Measurements from ENCODE around the gene HCFC1R1. TPM values are rescaled to one million over a fixed set of nuclear protein-coding genes. Genes with fewer than 3 reads are reported as not detected.
A peak's percentile ranks its signal among the peaks of the same experiment; 100 is the strongest.

The HCFC1R1 gene
- total and polyA plus RNA-seq, 2 experiments from 2014 or later: 35.7 to 158 TPM

- 90% methylated on average over 24 of the region's 26 CpGs for WGBS (ENCODE audit: low lambda C conversion rate, missing lambda C conversion rate)
- no peaks in the 10 kb centered on the region for H3K36me3 ChIP-seq (replicated peaks; ENCODE audit: insufficient read depth, low read depth)
- H3K9me3 ChIP-seq (ENCODE audit: low read depth): no peaks in the 10 kb centered on the region
- H3K4me2 ChIP-seq: no peak overlapping the region
- no peaks in the 10 kb centered on the region for H4K20me1 ChIP-seq (ENCODE audit: insufficient read depth, poor library complexity, severe bottlenecking)
- H3K79me2 ChIP-seq: no peaks in the 10 kb centered on the region
- TF ChIP-seq EZH2 (IDR thresholded peaks at IDR 0.05; ENCODE audit: borderline replicate concordance): no peak
- no peak for TF ChIP-seq EZH2phosphoT487 (IDR thresholded peaks at IDR 0.05; ENCODE audit: low read depth, severe bottlenecking, unreplicated experiment)
- TF ChIP-seq, protein P1, sequence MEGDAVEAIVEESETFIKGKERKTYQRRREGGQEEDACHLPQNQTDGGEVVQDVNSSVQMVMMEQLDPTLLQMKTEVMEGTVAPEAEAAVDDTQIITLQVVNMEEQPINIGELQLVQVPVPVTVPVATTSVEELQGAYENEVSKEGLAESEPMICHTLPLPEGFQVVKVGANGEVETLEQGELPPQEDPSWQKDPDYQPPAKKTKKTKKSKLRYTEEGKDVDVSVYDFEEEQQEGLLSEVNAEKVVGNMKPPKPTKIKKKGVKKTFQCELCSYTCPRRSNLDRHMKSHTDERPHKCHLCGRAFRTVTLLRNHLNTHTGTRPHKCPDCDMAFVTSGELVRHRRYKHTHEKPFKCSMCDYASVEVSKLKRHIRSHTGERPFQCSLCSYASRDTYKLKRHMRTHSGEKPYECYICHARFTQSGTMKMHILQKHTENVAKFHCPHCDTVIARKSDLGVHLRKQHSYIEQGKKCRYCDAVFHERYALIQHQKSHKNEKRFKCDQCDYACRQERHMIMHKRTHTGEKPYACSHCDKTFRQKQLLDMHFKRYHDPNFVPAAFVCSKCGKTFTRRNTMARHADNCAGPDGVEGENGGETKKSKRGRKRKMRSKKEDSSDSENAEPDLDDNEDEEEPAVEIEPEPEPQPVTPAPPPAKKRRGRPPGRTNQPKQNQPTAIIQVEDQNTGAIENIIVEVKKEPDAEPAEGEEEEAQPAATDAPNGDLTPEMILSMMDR (IDR thresholded peaks at IDR 0.05; ENCODE audit: poor library complexity): no peak
- no peak overlapping the region for H3K4me3 ChIP-seq
- H3K4me1 ChIP-seq (ENCODE audit: insufficient read depth): peaks cover 19% of the 10 kb centered on the region
- no peak overlapping the region for H2AFZ ChIP-seq
- no peak overlapping the region for H3K27ac ChIP-seq
- no peak for DNase-seq (ENCODE audit: low spot score)
- no peaks in the 10 kb centered on the region for H3K9me2 ChIP-seq (replicated peaks; ENCODE audit: insufficient read depth)
- H3K27me3 ChIP-seq: peaks cover 57% of the 10 kb centered on the region
These were observed 26.3 kb upstream of the HCFC1R1 start for GRCh38 chr16:3049921-3050481.

GRCh38 chr16:3047387-3047720 is 23.6 kb upstream of the HCFC1R1 start:
- TF ChIP-seq, protein P1 (IDR thresholded peaks at IDR 0.05; ENCODE audit: poor library complexity): no peak
- no peak for TF ChIP-seq EZH2phosphoT487 (IDR thresholded peaks at IDR 0.05; ENCODE audit: low read depth, severe bottlenecking, unreplicated experiment)
- no peak for TF ChIP-seq EZH2 (IDR thresholded peaks at IDR 0.05; ENCODE audit: borderline replicate concordance)
- Histone ChIP-seq H3K27me3 (peaks cover 82% of the 10 kb centered on the region), H3K9me2 (replicated peaks; ENCODE audit: insufficient read depth) (no peaks in the 10 kb centered on the region), H4K20me1 (ENCODE audit: insufficient read depth, poor library complexity, severe bottlenecking) (no peaks in the 10 kb centered on the region), H3K79me2 (no peaks in the 10 kb centered on the region), H3K4me2 (peak overlapping the region; percentile 96), H3K36me3 (replicated peaks; ENCODE audit: insufficient read depth, low read depth) (no peaks in the 10 kb centered on the region), H3K9me3 (ENCODE audit: low read depth) (no peaks in the 10 kb centered on the region), H3K27ac (no peak overlapping the region), H3K4me1 (ENCODE audit: insufficient read depth) (peaks cover 20% of the 10 kb centered on the region), H3K4me3 (no peak overlapping the region), H2AFZ (no peak overlapping the region)
- no peak for DNase-seq (ENCODE audit: low spot score)
- WGBS (ENCODE audit: low lambda C conversion rate, missing lambda C conversion rate): 26% methylated on average over 6 of the region's 13 CpGs

- Histone ChIP-seq H3K9me2 (replicated peaks; ENCODE audit: insufficient read depth) (no peaks in the 10 kb centered on the region), H2AFZ (peak overlapping the region; percentile 40), H3K27ac (no peak overlapping the region), H3K4me3 (no peak overlapping the region), H4K20me1 (ENCODE audit: insufficient read depth, poor library complexity, severe bottlenecking) (no peaks in the 10 kb centered on the region), H3K27me3 (peaks cover 82% of the 10 kb centered on the region), H3K4me2 (peak overlapping the region; percentile 96), H3K36me3 (replicated peaks; ENCODE audit: insufficient read depth, low read depth) (no peaks in the 10 kb centered on the region), H3K9me3 (ENCODE audit: low read depth) (no peaks in the 10 kb centered on the region), H3K79me2 (no peaks in the 10 kb centered on the region), H3K4me1 (ENCODE audit: insufficient read depth) (peaks cover 20% of the 10 kb centered on the region)
- WGBS (ENCODE audit: low lambda C conversion rate, missing lambda C conversion rate): 4% methylated on average over 34 of the region's 54 CpGs
- TF ChIP-seq, protein P1 (IDR thresholded peaks at IDR 0.05; ENCODE audit: poor library complexity): no peak
- TF ChIP-seq EZH2phosphoT487 (IDR thresholded peaks at IDR 0.05; ENCODE audit: low read depth, severe bottlenecking, unreplicated experiment) (peak; percentile 70), EZH2 (IDR thresholded peaks at IDR 0.05; ENCODE audit: borderline replicate concordance) (peak; percentile 97)
- no peak for DNase-seq (ENCODE audit: low spot score)
These were observed 23.1 kb upstream of the HCFC1R1 start for GRCh38 chr16:3046641-3047386.

Data from hepatocyte (in vitro differentiated cells).